Neural cell (in vitro differentiated cells): Measurements from ENCODE around the gene WIPF2. TPM values are rescaled to one million over a fixed set of nuclear protein-coding genes. Genes with fewer than 3 reads are reported as not detected.
A peak's percentile ranks its signal among the peaks of the same experiment; 100 is the strongest.

ENCODE experiments used
- H2AFZ ChIP-seq: fragments of 200-600, 300-800 bp; sonication (generic), shearing (Covaris generic); 2 replicates; pipeline ENCODE4 v1.6.0; 2014; ENCODE audit warnings: low read depth, mild to moderate bottlenecking, antibody characterized with exemption, low read length, moderate library complexity
- H3F3A ChIP-seq: fragments of 200-600 bp; shearing (Covaris generic); 2 replicates; pipeline ENCODE4 v1.6.1; 2016; ENCODE audit warnings: mild to moderate bottlenecking, moderate library complexity, mixed read lengths, antibody characterized with exemption, low read length; ENCODE audit not compliant: insufficient read depth, poor library complexity, severe bottlenecking
- H3K27ac ChIP-seq: fragments of 200-600, 300-800 bp; sonication (generic), shearing (Covaris generic); 2 replicates; pipeline ENCODE4 v1.5.1; 2014; ENCODE audit warnings: mild to moderate bottlenecking, low read length, moderate library complexity
- H3K27me3 ChIP-seq: fragments of 300-800, 200-600 bp; sonication (generic), shearing (Covaris generic); 2 replicates; pipeline ENCODE4 v1.6.0; 2014; ENCODE audit warnings: mild to moderate bottlenecking, low read depth, low read length, moderate library complexity; ENCODE audit not compliant: insufficient read depth
- H3K36me3 ChIP-seq: fragments of 300-800, 200-600 bp; sonication (generic), shearing (Covaris generic); 2 replicates; pipeline ENCODE4 v1.5.1; 2014; ENCODE audit warnings: mild to moderate bottlenecking, antibody characterized with exemption, low read length, moderate library complexity; ENCODE audit not compliant: insufficient read depth
- H3K4me2 ChIP-seq: fragments of 300-800, 200-600 bp; sonication (generic), shearing (Covaris generic); 2 replicates; pipeline ENCODE4 v1.6.0; 2014; ENCODE audit warnings: mild to moderate bottlenecking, low read length
- H3K4me3 ChIP-seq: fragments of 300-800, 200-600 bp; sonication (generic), shearing (Covaris generic); 2 replicates; pipeline ENCODE4 v1.5.1; 2014; ENCODE audit warnings: mild to moderate bottlenecking, low read length, moderate library complexity
- H3K79me2 ChIP-seq: fragments of 200-600 bp; shearing (Covaris generic); replicated peaks from 2 replicates; pipeline ENCODE4 v1.6.0; 2014; ENCODE audit warnings: mild to moderate bottlenecking, low read length, moderate library complexity; ENCODE audit not compliant: insufficient read depth
- H3K9ac ChIP-seq: fragments of 300-800, 200-600 bp; sonication (generic), shearing (Covaris generic); 2 replicates; pipeline ENCODE4 v1.6.1; 2016; ENCODE audit warnings: mild to moderate bottlenecking, low read length, mixed read lengths
- H3K9me2 ChIP-seq: fragments of 200-600 bp; shearing (Covaris generic); 2 replicates; pipeline ENCODE4 v1.6.1; 2016; ENCODE audit warnings: mild to moderate bottlenecking, low read length, mixed read lengths; ENCODE audit not compliant: insufficient read depth
- H3K9me3 ChIP-seq: fragments of 200-600, 300-800 bp; sonication (generic), shearing (Covaris generic); 2 replicates; pipeline ENCODE4 v1.6.1; 2016; ENCODE audit warnings: mild to moderate bottlenecking, mixed run types, low read length, moderate library complexity, mixed read lengths
- H4K20me1 ChIP-seq: fragments of 200-600 bp; shearing (Covaris generic); 2 replicates; pipeline ENCODE4 v1.6.1; 2016; ENCODE audit warnings: mild to moderate bottlenecking, mixed run types; ENCODE audit not compliant: insufficient read depth
- CTCF ChIP-seq: fragments of 450-650 bp; IDR thresholded peaks from 2 replicates; pipeline ENCODE4 v1.5.1; 2014; ENCODE audit warnings: antibody characterized with exemption, mild to moderate bottlenecking, moderate library complexity; ENCODE audit not compliant: poor library complexity, severe bottlenecking
- EP300 ChIP-seq: fragments of 450-650 bp; conservative IDR thresholded peaks from 2 replicates; pipeline ENCODE4 v1.6.1; 2014; ENCODE audit warnings: antibody characterized with exemption, mild to moderate bottlenecking, moderate library complexity; ENCODE audit not compliant: poor library complexity, severe bottlenecking
- EZH2 ChIP-seq: fragments of 200-600, 300-800 bp; shearing (Covaris generic), sonication (generic); IDR thresholded peaks from 2 replicates; pipeline ENCODE4 v1.6.1; 2014; ENCODE audit warnings: antibody characterized with exemption, low read length, borderline replicate concordance, mild to moderate bottlenecking; ENCODE audit not compliant: insufficient read depth, poor library complexity, severe bottlenecking
- MXI1 ChIP-seq: fragments of 450-650 bp; conservative IDR thresholded peaks from 2 replicates; pipeline ENCODE4 v1.6.1; 2014; ENCODE audit warnings: antibody characterized with exemption, mild to moderate bottlenecking; ENCODE audit not compliant: poor library complexity, severe bottlenecking
- POLR2AphosphoS5 ChIP-seq: IDR thresholded peaks from 2 replicates; pipeline ENCODE4 v1.6.1; 2012
- RAD21 ChIP-seq: fragments of 450-650 bp; conservative IDR thresholded peaks from 2 replicates; pipeline ENCODE4 v1.6.1; 2014; ENCODE audit warnings: antibody characterized with exemption, mild to moderate bottlenecking, moderate library complexity
- SMC3 ChIP-seq: fragments of 450-650 bp; conservative IDR thresholded peaks from 2 replicates; pipeline ENCODE4 v1.6.1; 2014; ENCODE audit warnings: antibody characterized with exemption, mild to moderate bottlenecking, moderate library complexity; ENCODE audit not compliant: poor library complexity
- TAF1 ChIP-seq: IDR thresholded peaks from 2 replicates; pipeline ENCODE4 v1.6.1; 2012; ENCODE audit warnings: low read depth
- polyA minus RNA-seq: library from RNA; depleted of rRNA, polyadenylated mRNA; stranded (reverse); fragments of >200 nt; gene quantifications from 2 replicates; pipeline ENCODE4 v1.2.3, GENCODE V29; 2014
- polyA plus RNA-seq: library from polyadenylated mRNA; depleted of rRNA; stranded (reverse); fragments of >200 nt; gene quantifications from 2 replicates; pipeline ENCODE4 v1.2.3, GENCODE V29; 2014
- TF ChIP-seq, protein P1 (sequence below): IDR thresholded peaks from 2 replicates; pipeline ENCODE4 v1.6.1; 2012; ENCODE audit warnings: borderline replicate concordance

The WIPF2 gene
- polyA plus RNA-seq (8.6 and 11.5 TPM in 2 replicates), polyA minus RNA-seq (8.5 and 11.3 TPM in 2 replicates)

GRCh38 chr17:40218740-40219593, at the start of gene WIPF2:
TSS of gene WIPF2 (plus strand) at chr17:40219304. CDS start at chr17:40256460, 37,156 bp downstream.
- H2AFZ ChIP-seq: peak within 1 kb of the TSS; percentile 92
- H3K79me2 ChIP-seq: peaks cover 17% of the 10 kb centered on the region
- TF ChIP-seq CTCF: peak; percentile 94
- TF ChIP-seq POLR2AphosphoS5: peak; percentile 88
- TF ChIP-seq, protein P1, sequence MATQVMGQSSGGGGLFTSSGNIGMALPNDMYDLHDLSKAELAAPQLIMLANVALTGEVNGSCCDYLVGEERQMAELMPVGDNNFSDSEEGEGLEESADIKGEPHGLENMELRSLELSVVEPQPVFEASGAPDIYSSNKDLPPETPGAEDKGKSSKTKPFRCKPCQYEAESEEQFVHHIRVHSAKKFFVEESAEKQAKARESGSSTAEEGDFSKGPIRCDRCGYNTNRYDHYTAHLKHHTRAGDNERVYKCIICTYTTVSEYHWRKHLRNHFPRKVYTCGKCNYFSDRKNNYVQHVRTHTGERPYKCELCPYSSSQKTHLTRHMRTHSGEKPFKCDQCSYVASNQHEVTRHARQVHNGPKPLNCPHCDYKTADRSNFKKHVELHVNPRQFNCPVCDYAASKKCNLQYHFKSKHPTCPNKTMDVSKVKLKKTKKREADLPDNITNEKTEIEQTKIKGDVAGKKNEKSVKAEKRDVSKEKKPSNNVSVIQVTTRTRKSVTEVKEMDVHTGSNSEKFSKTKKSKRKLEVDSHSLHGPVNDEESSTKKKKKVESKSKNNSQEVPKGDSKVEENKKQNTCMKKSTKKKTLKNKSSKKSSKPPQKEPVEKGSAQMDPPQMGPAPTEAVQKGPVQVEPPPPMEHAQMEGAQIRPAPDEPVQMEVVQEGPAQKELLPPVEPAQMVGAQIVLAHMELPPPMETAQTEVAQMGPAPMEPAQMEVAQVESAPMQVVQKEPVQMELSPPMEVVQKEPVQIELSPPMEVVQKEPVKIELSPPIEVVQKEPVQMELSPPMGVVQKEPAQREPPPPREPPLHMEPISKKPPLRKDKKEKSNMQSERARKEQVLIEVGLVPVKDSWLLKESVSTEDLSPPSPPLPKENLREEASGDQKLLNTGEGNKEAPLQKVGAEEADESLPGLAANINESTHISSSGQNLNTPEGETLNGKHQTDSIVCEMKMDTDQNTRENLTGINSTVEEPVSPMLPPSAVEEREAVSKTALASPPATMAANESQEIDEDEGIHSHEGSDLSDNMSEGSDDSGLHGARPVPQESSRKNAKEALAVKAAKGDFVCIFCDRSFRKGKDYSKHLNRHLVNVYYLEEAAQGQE: peak; percentile 22
- TF ChIP-seq MXI1: peak; percentile 59
- TF ChIP-seq SMC3: no peak
- TF ChIP-seq TAF1: peak; percentile 62
- TF ChIP-seq RAD21: no peak
- TF ChIP-seq EZH2: no peak
- peak; percentile 71 for TF ChIP-seq EP300
- H3K4me2 ChIP-seq: peak within 1 kb of the TSS; percentile 89
- H3K9ac ChIP-seq: peak within 1 kb of the TSS; percentile 96
- H4K20me1 ChIP-seq: no peaks in the 10 kb centered on the region
- no peaks in the 10 kb centered on the region for H3K9me3 ChIP-seq
- no peaks in the 10 kb centered on the region for H3K36me3 ChIP-seq
- H3K9me2 ChIP-seq: no peaks in the 10 kb centered on the region
- no peaks in the 10 kb centered on the region for H3F3A ChIP-seq
- peak within 1 kb of the TSS; percentile 100 for H3K27ac ChIP-seq
- H3K27me3 ChIP-seq: no peaks in the 10 kb centered on the region
- peak within 1 kb of the TSS; percentile 96 for H3K4me3 ChIP-seq

DNA sequence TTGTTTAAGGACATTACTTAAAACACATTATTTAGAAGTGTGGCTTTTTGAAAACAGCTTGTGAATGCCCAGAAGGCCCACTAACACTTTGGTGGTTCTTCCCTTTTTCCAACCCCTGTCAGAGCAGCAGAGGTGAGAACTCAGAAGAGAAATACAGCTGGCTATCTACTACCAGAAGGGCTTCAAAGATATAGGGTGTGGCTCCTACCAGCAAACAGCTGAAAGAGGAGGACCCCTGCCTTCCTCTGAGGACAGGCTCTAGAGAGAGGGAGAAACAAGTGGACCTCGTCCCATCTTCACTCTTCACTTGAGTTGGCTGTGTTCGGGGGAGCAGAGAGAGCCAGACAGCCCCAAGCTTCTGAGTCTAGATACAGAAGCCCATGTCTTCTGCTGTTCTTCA, 48.8 kb upstream of the WIPF2 start:
- no peak overlapping the region for H3K4me3 ChIP-seq
- no peak overlapping the region for H3K4me2 ChIP-seq
- peaks cover 7% of the 10 kb centered on the region for H3K36me3 ChIP-seq
- TF ChIP-seq SMC3 (no peak), EP300 (no peak), RAD21 (no peak), CTCF (no peak)
- H3K27ac ChIP-seq: no peak overlapping the region
- H3K9me2 ChIP-seq: no peaks in the 10 kb centered on the region
- H4K20me1 ChIP-seq: no peaks in the 10 kb centered on the region
- no peaks in the 10 kb centered on the region for H3K9me3 ChIP-seq
- no peaks in the 10 kb centered on the region for H3K27me3 ChIP-seq
- H3K9ac ChIP-seq: no peak overlapping the region
- no peak overlapping the region for H2AFZ ChIP-seq
- H3K79me2 ChIP-seq: no peaks in the 10 kb centered on the region
- H3F3A ChIP-seq: no peaks in the 10 kb centered on the region
